IPS-NIHi7 (cell line): ENCODE data around the gene LRRC4C.

ENCODE experiments used
- DNase-seq: peaks from one replicate; pipeline ENCODE4 v3.0.0; 2012; ENCODE audit warnings: mixed read lengths; ENCODE audit errors: extremely low spot score

LRRC4C gene

GRCh38 chr11:40100781-40101180 lies 1358.7 kb downstream of the LRRC4C start:
- no peak for DNase-seq

DNA sequence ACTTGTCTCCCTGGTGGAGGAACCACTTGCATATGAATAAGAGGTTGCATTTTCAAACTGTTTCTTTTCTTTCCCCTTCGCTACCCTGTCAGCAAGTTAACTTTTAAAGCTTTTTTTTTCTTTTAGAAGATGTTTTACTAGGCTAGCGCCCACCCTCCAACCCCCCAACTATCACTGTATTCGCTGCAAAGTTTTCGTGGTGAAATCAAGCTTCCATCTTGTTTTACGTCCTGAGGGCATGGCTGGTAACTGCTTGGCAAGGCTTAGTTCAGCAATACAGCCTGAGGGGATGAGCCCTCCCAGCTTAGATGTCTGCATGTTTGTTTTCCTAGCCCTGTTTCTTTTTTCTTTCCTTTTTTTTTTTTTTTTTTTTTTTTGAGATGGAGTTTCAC lies 1359.3 kb downstream of the LRRC4C start:
- no peak for DNase-seq

DNA sequence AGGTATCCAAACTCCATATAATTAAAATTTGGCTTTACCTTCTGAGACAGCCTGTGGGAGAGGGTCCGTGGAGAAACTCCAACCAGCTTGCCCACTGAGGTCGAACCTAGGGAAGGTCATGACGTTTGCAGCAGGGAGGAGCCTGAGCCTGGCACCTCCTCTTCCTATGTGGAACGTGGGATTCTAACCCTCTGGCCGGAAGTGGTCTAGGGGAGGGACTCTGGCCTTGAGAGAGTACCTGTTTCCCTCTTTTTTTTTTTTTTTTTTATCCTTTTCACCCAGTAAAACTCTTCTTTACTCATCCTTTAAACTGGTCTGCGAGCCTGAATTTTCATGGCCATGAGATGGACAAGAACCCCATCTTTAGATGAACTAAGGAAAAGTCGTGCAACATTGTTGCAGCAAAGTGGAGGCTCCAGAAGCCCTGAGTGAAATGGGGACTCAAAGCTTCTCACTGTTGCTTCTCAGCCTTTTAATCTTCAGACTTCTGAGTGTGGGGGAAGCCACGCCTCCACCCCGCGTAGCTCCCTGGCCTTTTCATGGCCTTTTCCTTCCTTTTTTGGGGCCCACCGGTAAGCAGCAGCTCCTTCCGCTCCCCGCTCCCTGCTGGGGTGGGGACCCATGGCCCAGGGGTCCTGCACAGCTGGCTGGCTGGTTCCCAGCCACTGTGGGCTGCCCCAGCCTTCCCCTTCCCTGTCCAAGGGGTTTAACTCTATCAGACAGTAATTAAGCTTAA lies 1359.9 kb downstream of the LRRC4C start:
- no peak for DNase-seq

GRCh38 chr11:40095446-40095845 lies 1364.0 kb downstream of the LRRC4C start:
- no peak for DNase-seq

DNA sequence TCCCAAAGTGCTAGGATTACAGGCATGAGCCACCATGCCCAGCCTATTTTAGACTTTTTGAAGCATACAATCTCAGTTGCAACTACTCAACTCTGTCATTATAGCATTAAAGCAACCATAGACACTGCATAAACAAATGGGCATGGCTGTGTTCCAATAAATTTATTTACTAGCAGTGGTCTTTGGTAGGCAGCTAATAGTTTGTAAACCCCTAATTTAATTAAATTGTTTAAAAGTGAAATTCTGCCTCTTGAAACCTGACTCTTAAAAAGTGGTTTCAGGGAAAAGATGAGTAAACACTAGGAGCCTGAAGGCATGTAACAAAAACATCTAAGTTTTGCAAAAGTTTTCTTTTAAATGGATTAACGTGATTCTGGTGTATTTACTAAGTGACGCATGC lies 1364.5 kb downstream of the LRRC4C start:
- no peak for DNase-seq

GRCh38 chr11:40080434-40080833 lies 1379.0 kb downstream of the LRRC4C start:
- DNase-seq = no peak
